H1 (cell line): Measurements from ENCODE around the gene ZNRF3. TPM values are rescaled to one million over a fixed set of nuclear protein-coding genes. Genes with fewer than 3 reads are reported as not detected.

Experiments
- CTCF ChIA-PET: fragments of 300-600 bp; sonication (Branson Sonifier 250); formaldehyde crosslinking; loops from one replicate; lab custom pipeline; 2021; ENCODE audit not compliant: partially characterized antibody; lab: Charles Lee
- POLR2A ChIA-PET: fragments of 300-600 bp; sonication (Branson Sonifier 250); formaldehyde crosslinking; loops from one replicate; lab custom pipeline; 2021; ENCODE audit warnings: inconsistent platforms; ENCODE audit not compliant: partially characterized antibody; lab: Charles Lee
- DNase-seq, 2 experiments: peaks; one replicate each; pipeline versions ENCODE4 v3.0.0 to v3.0.0-alpha.2; 2010 to 2022; ENCODE audit warnings: low spot score in 2 of 2, low read depth in 1 of 2, mixed read lengths in 1 of 2
- FAIRE-seq: peaks from 2 replicates; lab custom pipeline; 2011; peaks lifted over from hg19 to GRCh38; lab: Jason Lieb, UNC
- H2AFZ ChIP-seq: 2 replicates; pipeline ENCODE4 v1.8.1; 2012; ENCODE audit warnings: low read length, inconsistent platforms
- H2AK5ac ChIP-seq: 2 replicates; pipeline ENCODE4 v1.6.1; 2013; ENCODE audit warnings: low read depth, low read length
- H2BK120ac ChIP-seq: replicated peaks from 2 replicates; pipeline ENCODE3; 2013; ENCODE audit warnings: low read depth, low read length, inconsistent platforms
- H2BK12ac ChIP-seq: 2 replicates; pipeline ENCODE4 v1.6.1; 2013; ENCODE audit warnings: low read depth, low read length
- H2BK15ac ChIP-seq: 2 replicates; pipeline ENCODE4 v1.6.1; 2013; ENCODE audit warnings: low read length
- H2BK20ac ChIP-seq: 2 replicates; pipeline ENCODE4 v1.6.1; 2013; ENCODE audit warnings: low read length
- H2BK5ac ChIP-seq: 2 replicates; pipeline ENCODE4 v1.6.1; 2013; ENCODE audit warnings: low read depth, low read length
- H3K14ac ChIP-seq: 2 replicates; pipeline ENCODE4 v1.6.1; 2013; ENCODE audit warnings: inconsistent platforms; ENCODE audit not compliant: insufficient read length
- H3K18ac ChIP-seq: 2 replicates; pipeline ENCODE4 v1.6.1; 2013; ENCODE audit warnings: low read length; ENCODE audit errors: extremely low read depth
- H3K23ac ChIP-seq: 2 replicates; pipeline ENCODE4 v1.6.1; 2013; ENCODE audit warnings: inconsistent platforms; ENCODE audit not compliant: insufficient read length
- H3K23me2 ChIP-seq: 2 replicates; pipeline ENCODE4 v1.6.1; 2013; ENCODE audit warnings: low read depth, low read length
- H3K27ac ChIP-seq: 2 replicates; pipeline ENCODE4 v1.6.1; 2011; ENCODE audit warnings: low read depth, low read length, inconsistent platforms
- H3K27me3 ChIP-seq, 4 experiments: replicated peaks in 1 of 4; 1 replicate in 1 of 4; 2 replicates in 3 of 4; pipeline versions ENCODE4 v1.6.1 to v1.8.1; 2011 to 2013; ENCODE audit warnings: low read length in 3 of 4, mild to moderate bottlenecking in 3 of 4, inconsistent platforms in 2 of 4, mixed read lengths in 2 of 4, moderate library complexity in 1 of 4; ENCODE audit not compliant: control insufficient read depth in 3 of 4, insufficient read depth in 3 of 4; ENCODE audit errors: extremely low read depth in 1 of 4
- H3K36me3 ChIP-seq, 4 experiments: 2 replicates each; pipeline versions ENCODE4 v1.6.1 to v1.8.1; 2011 to 2013; ENCODE audit warnings: mild to moderate bottlenecking in 4 of 4, low read length in 3 of 4, moderate library complexity in 2 of 4, control low read depth in 1 of 4, inconsistent platforms in 1 of 4; ENCODE audit not compliant: insufficient read depth in 4 of 4, control insufficient read depth in 2 of 4
- H3K4ac ChIP-seq: replicated peaks from 2 replicates; pipeline ENCODE3; 2013; ENCODE audit warnings: low read length, low read depth, mixed read lengths, inconsistent platforms; ENCODE audit not compliant: insufficient read length
- H3K4me1 ChIP-seq, 4 experiments: replicated peaks in 1 of 4; 1 replicate in 1 of 4; 2 replicates in 3 of 4; pipeline versions ENCODE4 v1.6.1 to v1.8.1; 2011 to 2013; ENCODE audit warnings: low read length in 3 of 4, inconsistent platforms in 2 of 4, mixed read lengths in 1 of 4; ENCODE audit not compliant: insufficient read depth in 4 of 4, control insufficient read depth in 3 of 4
- H3K4me2 ChIP-seq, 2 experiments: 2 replicates each; pipeline versions ENCODE4 v1.6.1 to v1.8.1; 2011 to 2013; ENCODE audit warnings: low read depth in 2 of 2, low read length in 2 of 2, control low read depth in 1 of 2, inconsistent platforms in 1 of 2, mild to moderate bottlenecking in 1 of 2; ENCODE audit not compliant: insufficient read depth in 1 of 2
- H3K4me3 ChIP-seq, 4 experiments: fragments of 200-600, 300-600 bp in 1 of 4; sonication (generic), shearing (Covaris generic), sonication (Bioruptor Twin) in 1 of 4; 2 replicates each; pipeline versions ENCODE4 v1.5.1 to v1.8.1; 2011 to 2016; ENCODE audit warnings: low read length in 4 of 4, low read depth in 3 of 4, control low read depth in 2 of 4, inconsistent platforms in 2 of 4, mild to moderate bottlenecking in 2 of 4, mixed read lengths in 1 of 4, moderate library complexity in 1 of 4; ENCODE audit not compliant: insufficient read depth in 2 of 4; ENCODE audit errors: extremely low read depth in 1 of 4
- H3K56ac ChIP-seq: replicated peaks from 2 replicates; pipeline ENCODE3; 2013; ENCODE audit warnings: low read depth, mild to moderate bottlenecking, mixed read lengths, low read length, inconsistent platforms; ENCODE audit not compliant: insufficient read length
- H3K79me1 ChIP-seq: 2 replicates; pipeline ENCODE4 v1.6.1; 2013; ENCODE audit warnings: low read depth, low read length, control low read depth
- H3K79me2 ChIP-seq, 2 experiments: 2 replicates each; pipeline versions ENCODE4 v1.6.1 to v1.8.1; 2012 to 2013; ENCODE audit warnings: low read length in 2 of 2, mild to moderate bottlenecking in 2 of 2, inconsistent platforms in 1 of 2; ENCODE audit not compliant: insufficient read depth in 2 of 2, control insufficient read depth in 1 of 2
- H3K9ac ChIP-seq, 4 experiments: replicated peaks in 1 of 4; 1 replicate in 1 of 4; 2 replicates in 3 of 4; pipeline versions ENCODE4 v1.6.1 to v1.8.1; 2011 to 2013; ENCODE audit warnings: low read depth in 3 of 4, low read length in 3 of 4, control low read depth in 2 of 4, mild to moderate bottlenecking in 2 of 4, moderate library complexity in 2 of 4, inconsistent platforms in 1 of 4; ENCODE audit errors: extremely low read depth in 1 of 4
- H3K9me3 ChIP-seq, 2 experiments: 2 replicates each; pipeline versions ENCODE4 v1.6.1 to v1.8.1; 2012 to 2013; ENCODE audit warnings: mild to moderate bottlenecking in 2 of 2, moderate library complexity in 2 of 2, control low read depth in 1 of 2, inconsistent platforms in 1 of 2, low read depth in 1 of 2, low read length in 1 of 2, mixed read lengths in 1 of 2; ENCODE audit not compliant: insufficient read depth in 2 of 2
- H4K20me1 ChIP-seq, 2 experiments: replicated peaks in 1 of 2; 2 replicates each; pipeline versions ENCODE3 to v1.8.1; 2011 to 2013; ENCODE audit warnings: inconsistent platforms in 2 of 2, low read length in 2 of 2, mild to moderate bottlenecking in 1 of 2; ENCODE audit not compliant: insufficient read depth in 2 of 2, control insufficient read depth in 1 of 2
- H4K5ac ChIP-seq: 2 replicates; pipeline ENCODE4 v1.6.1; 2013; ENCODE audit warnings: low read length, low read depth, mixed read lengths, inconsistent platforms; ENCODE audit not compliant: insufficient read length
- H4K8ac ChIP-seq: 2 replicates; pipeline ENCODE4 v1.8.0; 2013; ENCODE audit warnings: mild to moderate bottlenecking, moderate library complexity, low read length, inconsistent platforms; ENCODE audit not compliant: insufficient read depth; ENCODE audit errors: extremely low read depth
- H4K91ac ChIP-seq: replicated peaks from 2 replicates; pipeline ENCODE3; 2013; ENCODE audit warnings: low read length, mixed read lengths, inconsistent platforms; ENCODE audit not compliant: insufficient read length
- CBX5 ChIP-seq: fragments of 300-800, 300-1000 bp; sonication (generic); IDR thresholded peaks from 2 replicates; pipeline ENCODE4 v1.7.1; 2016; ENCODE audit warnings: antibody characterized with exemption, low read length, low read depth
- CTBP2 ChIP-seq: IDR thresholded peaks from 2 replicates; pipeline ENCODE4 v1.7.0; 2011; ENCODE audit warnings: borderline replicate concordance, mild to moderate bottlenecking, moderate library complexity, mixed read lengths, low read length; ENCODE audit not compliant: insufficient read depth, insufficient read length
- KDM1A ChIP-seq: fragments of 200-600, 300-600 bp; sonication (generic); IDR thresholded peaks from 2 replicates; pipeline ENCODE4 v1.7.1; 2016; ENCODE audit warnings: mild to moderate bottlenecking, low read length, borderline replicate concordance
- SIX5 ChIP-seq: IDR thresholded peaks from 2 replicates; pipeline ENCODE4 v1.6.1; 2011; ENCODE audit warnings: mild to moderate bottlenecking, low read depth, low read length
- YY1 ChIP-seq: IDR thresholded peaks from 2 replicates; pipeline ENCODE4 v1.6.1; 2011; ENCODE audit warnings: low read depth, mild to moderate bottlenecking, low read length
- WGBS, 2 experiments: shearing (Covaris generic) in 1 of 2; methylation state at CpG; one replicate each; pipeline versions ENCODE4 v1.1.6 to v1.1.7; 2013 to 2015; ENCODE audit warnings: low lambda C conversion rate in 2 of 2, mixed read lengths in 2 of 2, inconsistent platforms in 1 of 2, low coverage in 1 of 2, missing lambda C conversion rate in 1 of 2; ENCODE audit not compliant: insufficient replicate concordance in 2 of 2, insufficient coverage in 1 of 2, insufficient read length in 1 of 2; ENCODE audit errors: extremely low coverage in 1 of 2, missing lambda C conversion rate in 1 of 2; 5-methylcytosine and 5-hydroxymethylcytosine counted together
- polyA plus RNA-seq, 7 experiments: library from polyadenylated mRNA; depleted of rRNA in 3 of 7; stranded (reverse) in 5 of 7; unstranded in 2 of 7; fragments of >200 nt in 5 of 7; fragments of 200-250 nt in 2 of 7; gene quantifications; 1 replicate in 5 of 7; 2 replicates in 1 of 7; 4 replicates in 1 of 7; pipeline versions ENCODE4 v1.2.1 to v1.2.3, GENCODE V29; 2011 to 2013; ENCODE audit warnings: missing spikeins in 2 of 7, mixed read lengths in 2 of 7
- total RNA-seq: library from RNA; stranded (reverse); fragmentation: NEBNext Ultra II Directional; extraction: Animal tissue kit (Norgen Biotek cat#: 25700); gene quantifications from 2 replicates; pipeline ENCODE4 v1.2.1, GENCODE V29; 2021

Gene ZNRF3
- total and polyA plus RNA-seq, 2 of the 8 experiments (the other 6 are each of a cell fraction or from before 2014, with no cell fraction given), result 14.1 to 21.7 TPM

DNA sequence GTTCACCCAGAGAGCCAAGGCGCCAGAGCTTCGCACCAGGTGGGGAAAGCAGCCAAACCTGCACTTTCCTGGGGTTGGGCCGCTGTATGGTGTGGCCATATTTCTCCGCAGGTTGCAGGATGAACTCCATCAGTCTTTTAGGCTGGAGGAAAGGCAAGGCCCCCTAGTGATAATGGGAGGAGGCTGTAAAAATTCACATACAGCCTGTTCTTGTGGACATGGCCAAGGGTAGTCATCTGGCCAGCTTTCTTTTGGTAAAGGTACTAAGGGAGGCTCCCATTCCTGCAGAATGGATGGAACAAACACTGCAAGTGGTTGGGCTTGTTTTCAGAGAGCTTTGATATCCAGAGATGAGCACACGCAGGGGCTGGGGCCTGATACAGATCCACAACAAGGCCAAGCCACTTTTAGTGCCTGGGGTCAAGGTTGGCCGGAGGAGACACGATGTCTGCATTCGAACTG is 148.7 kb downstream of the ZNRF3 start:
- no peak overlapping the region for H2BK120ac ChIP-seq
- H2BK5ac ChIP-seq, result peak overlapping the region; percentile 87
- no peak overlapping the region for H2BK15ac ChIP-seq
- DNase-seq, result no peak
- H4K5ac ChIP-seq, result no peak overlapping the region
- H3K4me2 ChIP-seq, result peak overlapping the region; percentile 66 to 80; a peak in 3 of 4 replicates
- TF ChIP-seq CTBP2 (no peak), YY1 (0 out of 2 replicates have a peak, but pooled peaks have one; percentile 22), SIX5 (no peak), CBX5 (no peak), KDM1A (no peak)
- TF ChIP-seq, all 59 proteins: peak for 1
- Histone ChIP-seq H4K20me1 (no peaks in the 10 kb centered on the region), H3K36me3 (no peaks in the 10 kb centered on the region), H2BK20ac (no peak overlapping the region), H3K27ac (0 out of 2 replicates have a peak overlapping the region, but pooled peaks have one; percentile 32), H3K9me3 (no peaks in the 10 kb centered on the region), H3K79me1 (peaks cover 16% of the 10 kb centered on the region), H3K79me2 (peaks cover 0 to 30% of the 10 kb centered on the region in 2 experiments; a peak in 2 of 4 replicates), H2AFZ (no peak overlapping the region), H3K27me3 (no peaks in the 10 kb centered on the region), H3K23ac (no peak overlapping the region), H3K56ac (no peak overlapping the region), H3K14ac (no peak overlapping the region), H3K4me1 (peaks cover 11 to 20% (median 15%) of the 10 kb centered on the region in 4 experiments), H4K8ac (0 out of 2 replicates have a peak overlapping the region, but pooled peaks have one; percentile 7), H3K18ac (peak overlapping the region; percentile 85), H3K4ac (peak overlapping the region; percentile 17), H3K9ac (no peak overlapping the region; a peak in 1 of 7 replicates), H2AK5ac (peak overlapping the region; percentile 95; the same call in 1 of the 2 replicates), H2BK12ac (peak overlapping the region; percentile 95), H3K23me2 (peaks cover 5% of the 10 kb centered on the region), H3K4me3 (no peak overlapping the region), H4K91ac (peak overlapping the region; percentile 48)
- FAIRE-seq, result no peak
- 88% methylated on average over 8 of the region's 8 CpGs; no CpG with 5 or more reads in 1 of the 2 experiments for WGBS, 2 experiments
- ChIA-PET POLR2A (interaction anchor here (0.5 to 3.0 kb wide), 6 partner anchors 8 to 148 kb away, joined by 3 to 16 read pairs (median 4); partner anchors contain the start of gene ZNRF3), CTCF (interaction anchor here (0.9 to 7.1 kb wide), 9 partner anchors 9 to 178 kb away, joined by 3 to 37 read pairs (median 4); no protein-coding TSS in a partner anchor)
